ENCODE data around the gene TMEM30A. TPM values are rescaled to one million over a fixed set of nuclear protein-coding genes. Genes with fewer than 3 reads are reported as not detected.

TMEM30A gene
- total and polyA plus RNA-seq, 2 of the 13 experiments (the other 11 are each of a cell fraction or from before 2014, with no cell fraction given), result 17.6 to 54.4 TPM

DNA sequence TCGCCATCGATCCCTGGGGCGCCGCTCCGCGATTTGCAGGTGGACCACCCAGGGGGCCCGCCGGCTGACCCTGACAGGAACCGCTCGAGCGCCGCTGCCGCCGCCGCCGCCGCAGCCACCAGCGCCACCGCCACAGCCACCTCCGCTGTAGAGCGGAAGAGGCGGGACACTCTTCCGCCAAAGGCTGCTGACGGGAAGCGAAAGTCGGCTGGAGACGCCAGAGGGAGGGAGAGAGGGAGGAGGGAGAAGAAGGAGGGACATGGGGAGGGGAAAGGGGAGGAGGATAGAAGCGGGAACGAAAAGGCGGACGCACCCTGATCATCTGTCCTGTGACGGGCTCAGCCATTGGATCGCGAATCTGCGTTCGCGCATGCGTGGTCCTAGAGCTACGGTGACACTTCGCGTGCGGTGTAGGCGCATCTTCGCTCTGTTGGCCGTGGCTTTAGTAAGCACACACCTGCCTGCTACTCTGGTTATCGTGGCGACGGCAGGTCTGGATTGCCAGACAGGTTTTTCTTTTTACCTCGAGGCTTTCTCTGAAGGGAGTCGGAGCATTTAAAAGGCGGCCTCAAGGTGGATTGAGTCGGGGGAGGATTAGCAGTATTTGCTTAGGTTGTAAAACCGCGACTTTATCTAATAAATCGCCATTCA lies at the start of gene TMEM30A (continued):
- TF ChIP-seq, protein P1, sequence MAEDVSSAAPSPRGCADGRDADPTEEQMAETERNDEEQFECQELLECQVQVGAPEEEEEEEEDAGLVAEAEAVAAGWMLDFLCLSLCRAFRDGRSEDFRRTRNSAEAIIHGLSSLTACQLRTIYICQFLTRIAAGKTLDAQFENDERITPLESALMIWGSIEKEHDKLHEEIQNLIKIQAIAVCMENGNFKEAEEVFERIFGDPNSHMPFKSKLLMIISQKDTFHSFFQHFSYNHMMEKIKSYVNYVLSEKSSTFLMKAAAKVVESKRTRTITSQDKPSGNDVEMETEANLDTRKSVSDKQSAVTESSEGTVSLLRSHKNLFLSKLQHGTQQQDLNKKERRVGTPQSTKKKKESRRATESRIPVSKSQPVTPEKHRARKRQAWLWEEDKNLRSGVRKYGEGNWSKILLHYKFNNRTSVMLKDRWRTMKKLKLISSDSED (CRISPR knock-in tag; IDR thresholded peaks at IDR 0.05), result no peak
- TF ChIP-seq, protein P2, sequence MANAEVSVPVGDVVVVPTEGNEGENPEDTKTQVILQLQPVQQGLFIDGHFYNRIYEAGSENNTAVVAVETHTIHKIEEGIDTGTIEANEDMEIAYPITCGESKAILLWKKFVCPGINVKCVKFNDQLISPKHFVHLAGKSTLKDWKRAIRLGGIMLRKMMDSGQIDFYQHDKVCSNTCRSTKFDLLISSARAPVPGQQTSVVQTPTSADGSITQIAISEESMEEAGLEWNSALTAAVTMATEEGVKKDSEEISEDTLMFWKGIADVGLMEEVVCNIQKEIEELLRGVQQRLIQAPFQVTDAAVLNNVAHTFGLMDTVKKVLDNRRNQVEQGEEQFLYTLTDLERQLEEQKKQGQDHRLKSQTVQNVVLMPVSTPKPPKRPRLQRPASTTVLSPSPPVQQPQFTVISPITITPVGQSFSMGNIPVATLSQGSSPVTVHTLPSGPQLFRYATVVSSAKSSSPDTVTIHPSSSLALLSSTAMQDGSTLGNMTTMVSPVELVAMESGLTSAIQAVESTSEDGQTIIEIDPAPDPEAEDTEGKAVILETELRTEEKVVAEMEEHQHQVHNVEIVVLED (CRISPR knock-in tag; IDR thresholded peaks at IDR 0.05; ENCODE audit: borderline replicate concordance), result peak; percentile 75
- TF ChIP-seq, protein P3, sequence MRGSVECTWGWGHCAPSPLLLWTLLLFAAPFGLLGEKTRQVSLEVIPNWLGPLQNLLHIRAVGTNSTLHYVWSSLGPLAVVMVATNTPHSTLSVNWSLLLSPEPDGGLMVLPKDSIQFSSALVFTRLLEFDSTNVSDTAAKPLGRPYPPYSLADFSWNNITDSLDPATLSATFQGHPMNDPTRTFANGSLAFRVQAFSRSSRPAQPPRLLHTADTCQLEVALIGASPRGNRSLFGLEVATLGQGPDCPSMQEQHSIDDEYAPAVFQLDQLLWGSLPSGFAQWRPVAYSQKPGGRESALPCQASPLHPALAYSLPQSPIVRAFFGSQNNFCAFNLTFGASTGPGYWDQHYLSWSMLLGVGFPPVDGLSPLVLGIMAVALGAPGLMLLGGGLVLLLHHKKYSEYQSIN (CRISPR knock-in tag; IDR thresholded peaks at IDR 0.05; ENCODE audit: borderline replicate concordance), result no peak
- TF ChIP-seq CREM (IDR thresholded peaks at IDR 0.05), result no peak
- no peak for TF ChIP-seq CREM (CRISPR knock-in tag; IDR thresholded peaks at IDR 0.05)
- TF ChIP-seq, protein P4, sequence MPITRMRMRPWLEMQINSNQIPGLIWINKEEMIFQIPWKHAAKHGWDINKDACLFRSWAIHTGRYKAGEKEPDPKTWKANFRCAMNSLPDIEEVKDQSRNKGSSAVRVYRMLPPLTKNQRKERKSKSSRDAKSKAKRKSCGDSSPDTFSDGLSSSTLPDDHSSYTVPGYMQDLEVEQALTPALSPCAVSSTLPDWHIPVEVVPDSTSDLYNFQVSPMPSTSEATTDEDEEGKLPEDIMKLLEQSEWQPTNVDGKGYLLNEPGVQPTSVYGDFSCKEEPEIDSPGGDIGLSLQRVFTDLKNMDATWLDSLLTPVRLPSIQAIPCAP (CRISPR knock-in tag; IDR thresholded peaks at IDR 0.05; ENCODE audit: low read depth), result 0 out of 2 replicates have a peak, but pooled peaks have one; percentile 55
- TF ChIP-seq ZNF460 (CRISPR knock-in tag; IDR thresholded peaks at IDR 0.05; ENCODE audit: borderline replicate concordance), result no peak
- TF ChIP-seq AGO1 (IDR thresholded peaks at IDR 0.05; ENCODE audit: low read depth, low read length, poor library complexity, severe bottlenecking), result peak; percentile 66
- TF ChIP-seq ZNF446 (CRISPR knock-in tag; IDR thresholded peaks at IDR 0.05), result no peak
- peak in 1 of 2 experiments; percentile 72; a peak in 2 of 4 replicates for TF ChIP-seq KLF16 (CRISPR knock-in tag; IDR thresholded peaks at IDR 0.05)
- no peak for TF ChIP-seq SNRNP70 (IDR thresholded peaks at IDR 0.05; ENCODE audit: low read depth, low read length)
- TF ChIP-seq ZNF331 (CRISPR knock-in tag; IDR thresholded peaks at IDR 0.05), result peak; percentile 68
- TF ChIP-seq MED8 (CRISPR knock-in tag; IDR thresholded peaks at IDR 0.05; ENCODE audit: insufficient replicate concordance), result peak; percentile 65
- TF ChIP-seq, protein P5, sequence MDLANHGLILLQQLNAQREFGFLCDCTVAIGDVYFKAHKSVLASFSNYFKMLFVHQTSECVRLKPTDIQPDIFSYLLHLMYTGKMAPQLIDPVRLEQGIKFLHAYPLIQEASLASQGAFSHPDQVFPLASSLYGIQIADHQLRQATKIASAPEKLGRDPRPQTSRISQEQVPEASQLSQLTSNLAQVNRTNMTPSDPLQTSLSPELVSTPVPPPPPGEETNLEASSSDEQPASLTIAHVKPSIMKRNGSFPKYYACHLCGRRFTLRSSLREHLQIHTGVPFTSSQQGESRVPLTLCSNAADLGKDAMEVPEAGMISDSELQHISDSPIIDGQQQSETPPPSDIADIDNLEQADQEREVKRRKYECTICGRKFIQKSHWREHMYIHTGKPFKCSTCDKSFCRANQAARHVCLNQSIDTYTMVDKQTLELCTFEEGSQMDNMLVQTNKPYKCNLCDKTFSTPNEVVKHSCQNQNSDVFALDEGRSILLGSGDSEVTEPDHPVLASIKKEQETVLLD (CRISPR knock-in tag; IDR thresholded peaks at IDR 0.05; ENCODE audit: low read depth), result 0 out of 2 replicates have a peak, but pooled peaks have one; percentile 43
- TF ChIP-seq, protein P6, sequence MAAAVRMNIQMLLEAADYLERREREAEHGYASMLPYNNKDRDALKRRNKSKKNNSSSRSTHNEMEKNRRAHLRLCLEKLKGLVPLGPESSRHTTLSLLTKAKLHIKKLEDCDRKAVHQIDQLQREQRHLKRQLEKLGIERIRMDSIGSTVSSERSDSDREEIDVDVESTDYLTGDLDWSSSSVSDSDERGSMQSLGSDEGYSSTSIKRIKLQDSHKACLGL (CRISPR knock-in tag; IDR thresholded peaks at IDR 0.05), result peak; percentile 22; the same call in 1 of the 2 replicates
- TF ChIP-seq, protein P7, sequence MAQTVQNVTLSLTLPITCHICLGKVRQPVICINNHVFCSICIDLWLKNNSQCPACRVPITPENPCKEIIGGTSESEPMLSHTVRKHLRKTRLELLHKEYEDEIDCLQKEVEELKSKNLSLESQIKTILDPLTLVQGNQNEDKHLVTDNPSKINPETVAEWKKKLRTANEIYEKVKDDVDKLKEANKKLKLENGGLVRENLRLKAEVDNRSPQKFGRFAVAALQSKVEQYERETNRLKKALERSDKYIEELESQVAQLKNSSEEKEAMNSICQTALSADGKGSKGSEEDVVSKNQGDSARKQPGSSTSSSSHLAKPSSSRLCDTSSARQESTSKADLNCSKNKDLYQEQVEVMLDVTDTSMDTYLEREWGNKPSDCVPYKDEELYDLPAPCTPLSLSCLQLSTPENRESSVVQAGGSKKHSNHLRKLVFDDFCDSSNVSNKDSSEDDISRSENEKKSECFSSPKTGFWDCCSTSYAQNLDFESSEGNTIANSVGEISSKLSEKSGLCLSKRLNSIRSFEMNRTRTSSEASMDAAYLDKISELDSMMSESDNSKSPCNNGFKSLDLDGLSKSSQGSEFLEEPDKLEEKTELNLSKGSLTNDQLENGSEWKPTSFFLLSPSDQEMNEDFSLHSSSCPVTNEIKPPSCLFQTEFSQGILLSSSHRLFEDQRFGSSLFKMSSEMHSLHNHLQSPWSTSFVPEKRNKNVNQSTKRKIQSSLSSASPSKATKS (CRISPR knock-in tag; IDR thresholded peaks at IDR 0.05), result no peak

Measured in HepG2 (cell line).